GM18498 (cell line): ENCODE measurements around the gene WFS1.

Source experiments
- ATAC-seq: cut with Tn5 transposase; IDR thresholded peaks from one replicate; pipeline ENCODE4 v1.9.1; 2021; ENCODE audit warnings: mild to moderate bottlenecking, moderate library complexity; ENCODE audit not compliant: unreplicated experiment

WFS1 gene

GRCh38 chr4:6233929-6234328, 35.7 kb upstream of the WFS1 start:
- ATAC-seq: no peak

GRCh38 chr4:6235012-6235411, 34.6 kb upstream of the WFS1 start:
- no peak for ATAC-seq

GRCh38 chr4:6235901-6236640, 33.6 kb upstream of the WFS1 start:
- no peak for ATAC-seq

DNA sequence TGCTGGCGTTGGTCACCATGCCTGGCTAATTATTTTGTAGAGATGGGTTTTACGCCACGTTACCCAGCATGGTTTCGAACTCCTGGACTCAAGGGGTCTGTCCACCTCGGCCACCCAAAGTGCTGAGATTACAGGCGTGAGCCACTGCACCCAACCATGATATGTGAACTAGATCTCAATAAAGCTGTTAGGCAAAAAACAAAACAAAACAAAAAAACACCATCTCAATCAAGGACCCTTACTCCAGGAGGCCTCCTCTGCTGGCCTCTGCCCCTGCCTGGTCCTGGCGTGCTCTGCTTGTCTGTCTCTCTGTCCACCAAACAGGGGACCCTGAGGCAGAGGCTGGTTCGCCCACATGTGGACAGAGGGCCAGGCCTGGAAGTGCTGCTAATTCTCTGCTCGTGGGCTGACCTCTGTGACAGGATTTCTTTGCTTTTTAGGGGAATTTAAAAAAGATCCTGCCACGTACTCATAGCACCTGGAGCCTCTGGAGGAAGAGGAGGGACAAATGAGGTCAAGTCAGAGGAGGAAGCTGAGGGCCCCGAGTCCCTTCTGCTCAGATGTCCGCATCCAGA, 32.7 kb upstream of the WFS1 start:
- ATAC-seq: no peak

DNA sequence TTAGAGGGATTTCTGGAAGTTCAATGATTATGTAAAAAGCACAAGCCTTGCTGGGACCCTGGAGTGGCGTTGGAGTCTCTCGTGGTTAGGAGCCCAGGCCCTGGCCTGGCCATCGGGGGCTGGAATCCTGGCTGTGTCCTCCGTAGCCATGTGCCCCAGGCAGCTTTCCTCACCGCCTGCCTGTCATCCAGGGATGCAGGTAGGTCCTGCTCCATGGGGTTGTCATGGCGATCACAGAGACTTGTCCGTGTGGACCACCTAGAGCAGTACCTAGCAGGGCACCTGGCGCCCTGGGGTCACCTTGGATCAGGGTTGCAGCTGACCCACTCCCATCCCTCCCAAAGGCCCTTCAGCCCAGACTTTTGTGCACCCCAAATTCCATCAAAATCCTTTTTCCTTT, 30.2 kb upstream of the WFS1 start:
- no peak for ATAC-seq

DNA sequence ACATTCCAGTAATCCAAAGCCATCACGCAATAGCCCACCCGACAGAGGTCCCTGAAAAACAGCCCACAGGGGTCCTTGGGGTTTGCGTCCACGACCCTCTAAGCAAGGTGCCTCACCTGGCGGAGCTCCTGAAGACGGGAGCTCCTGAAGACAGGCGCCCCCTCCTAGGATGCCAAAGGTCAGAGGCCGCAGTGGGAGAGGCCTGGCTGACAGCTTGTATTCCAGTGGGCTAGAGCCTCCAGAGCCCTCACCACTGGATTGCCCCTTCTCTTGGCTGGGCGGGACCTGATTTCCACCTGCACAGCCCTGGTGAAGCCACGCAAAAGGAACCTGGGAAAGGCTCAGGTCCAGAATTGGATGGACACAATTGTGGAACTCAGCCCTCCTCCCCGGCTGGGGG, 29.7 kb upstream of the WFS1 start:
- no peak for ATAC-seq

DNA sequence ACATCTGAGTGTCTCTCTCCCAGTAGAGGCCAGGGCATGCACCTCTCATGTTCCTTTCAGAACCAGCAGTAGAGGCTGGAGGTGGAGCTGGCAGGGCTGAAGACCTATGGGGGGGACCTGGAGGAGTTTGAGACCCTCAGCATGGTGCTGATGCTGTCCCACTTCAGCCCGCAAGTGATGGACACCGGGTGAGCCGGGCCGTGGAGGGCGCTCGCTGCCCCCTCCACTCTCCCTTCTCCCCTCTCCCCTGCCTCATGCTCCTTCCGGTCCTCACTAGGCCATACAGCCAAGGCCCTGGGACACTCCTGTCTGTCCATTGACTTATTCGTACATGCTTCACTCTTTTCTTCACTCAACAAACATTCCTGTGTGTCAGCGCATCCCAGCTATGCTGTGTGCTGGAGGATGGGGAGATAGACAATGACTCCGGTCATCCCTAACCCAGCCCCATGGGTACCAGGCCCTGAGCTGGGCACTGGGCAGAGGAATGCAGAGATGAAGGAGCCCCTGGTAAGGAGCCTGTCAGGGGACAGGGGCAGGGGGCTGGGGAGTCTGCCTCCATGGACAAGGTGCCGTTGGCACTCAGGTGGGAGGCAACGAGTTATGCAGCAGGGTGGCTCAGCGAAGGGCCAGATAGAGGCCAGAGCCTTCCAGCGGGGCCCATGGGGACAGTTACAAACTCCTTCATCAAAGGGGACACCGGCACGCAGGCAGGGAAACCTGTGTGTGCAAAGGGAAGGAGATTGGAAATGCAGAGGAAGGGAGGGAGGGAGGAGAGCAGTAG, 28.4 kb upstream of the WFS1 start:
- no peak for ATAC-seq

- no peak for ATAC-seq
Measured at GRCh38 chr4:6242271-6243029, 27.2 kb upstream of the WFS1 start.

- ATAC-seq: no peak
Measured at GRCh38 chr4:6245246-6246169, 24.1 kb upstream of the WFS1 start.

DNA sequence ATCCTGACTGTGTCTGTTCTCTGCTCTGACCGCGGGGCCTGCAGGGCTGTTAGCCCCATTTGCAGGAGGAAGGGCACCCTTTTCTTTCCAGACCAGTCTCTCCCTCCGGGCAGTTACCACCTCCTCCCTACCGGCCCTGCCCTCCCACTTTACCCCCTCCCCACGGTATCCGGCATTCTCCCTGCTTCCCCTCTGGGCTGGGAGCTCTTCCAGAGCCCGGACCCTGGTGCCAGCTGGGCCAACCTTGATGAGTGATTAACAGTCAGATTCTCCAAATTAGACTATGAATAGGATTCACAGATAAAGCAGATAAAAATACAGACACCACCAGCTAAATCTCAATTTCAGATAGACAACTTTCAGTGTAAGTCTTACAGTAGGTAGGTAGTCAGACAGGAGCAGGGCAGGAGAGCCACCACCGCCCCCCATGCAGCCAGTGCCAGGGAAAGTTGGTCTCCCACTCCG, 23.4 kb upstream of the WFS1 start:
- no peak for ATAC-seq

- ATAC-seq: no peak
Measured at GRCh38 chr4:6248394-6248793, 21.3 kb upstream of the WFS1 start.

DNA sequence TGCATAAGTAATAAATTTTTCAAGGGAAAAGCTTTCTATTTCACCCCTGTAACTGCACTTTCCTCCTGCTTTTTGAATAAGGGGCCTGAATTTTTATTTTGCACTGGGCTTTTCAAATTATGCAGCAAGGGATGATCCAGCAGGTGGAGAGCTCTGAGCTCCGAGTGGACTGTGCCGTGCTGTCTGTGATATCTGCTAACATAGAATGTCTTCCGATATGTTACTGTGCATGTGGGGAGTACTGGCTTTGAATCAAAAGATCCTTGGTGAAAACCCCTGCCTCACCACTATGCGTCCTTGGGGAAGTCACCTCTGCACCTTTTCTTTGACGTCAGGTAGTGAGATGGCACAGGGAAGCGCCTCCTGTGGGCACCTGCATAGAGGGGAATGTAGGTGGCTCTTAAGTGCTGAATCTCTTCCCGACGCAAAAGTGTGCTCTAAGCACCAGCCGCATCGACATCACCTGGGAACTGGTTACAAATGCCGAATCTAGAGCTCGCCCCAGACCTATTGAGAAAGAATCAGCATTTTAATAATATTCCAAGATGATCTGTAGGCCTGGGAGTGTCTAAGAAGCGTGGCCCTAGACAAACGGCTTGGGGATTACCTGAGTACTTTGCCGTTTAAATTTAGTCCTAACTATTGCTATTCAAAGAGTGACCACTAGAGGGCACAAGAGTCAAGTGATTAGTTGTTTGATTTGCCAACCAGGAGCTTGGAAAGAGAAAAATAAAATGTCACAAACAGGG, 19.2 kb upstream of the WFS1 start:
- no peak for ATAC-seq

GRCh38 chr4:6250984-6251295, 18.7 kb upstream of the WFS1 start:
- no peak for ATAC-seq

- no peak for ATAC-seq
Measured at GRCh38 chr4:6251365-6251764, 18.3 kb upstream of the WFS1 start.

GRCh38 chr4:6252051-6252450, 17.6 kb upstream of the WFS1 start:
- ATAC-seq: no peak

DNA sequence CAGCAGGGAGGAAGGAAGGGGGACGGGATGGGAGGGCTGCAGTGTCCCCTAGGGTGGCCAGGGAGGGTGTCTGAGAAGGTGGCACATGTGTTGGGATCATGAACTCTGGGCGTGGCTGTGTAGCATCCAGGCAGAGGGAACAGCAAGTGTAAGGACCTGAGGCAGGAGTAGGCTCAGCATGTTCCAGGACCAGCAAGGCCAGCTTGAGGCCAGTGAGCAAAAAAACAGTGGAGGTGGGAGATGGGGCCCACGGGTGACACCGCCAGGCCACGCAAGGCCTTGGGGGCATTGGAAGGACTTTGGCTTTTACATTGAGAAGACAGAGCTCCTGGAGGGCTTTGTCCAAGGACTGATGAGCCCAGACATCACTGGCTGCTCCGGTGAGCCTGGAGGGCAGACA, 16.5 kb upstream of the WFS1 start:
- ATAC-seq: no peak

GRCh38 chr4:6253961-6254360, 15.7 kb upstream of the WFS1 start:
- no peak for ATAC-seq

- ATAC-seq: no peak
Measured at GRCh38 chr4:6256141-6256540, 13.5 kb upstream of the WFS1 start.

DNA sequence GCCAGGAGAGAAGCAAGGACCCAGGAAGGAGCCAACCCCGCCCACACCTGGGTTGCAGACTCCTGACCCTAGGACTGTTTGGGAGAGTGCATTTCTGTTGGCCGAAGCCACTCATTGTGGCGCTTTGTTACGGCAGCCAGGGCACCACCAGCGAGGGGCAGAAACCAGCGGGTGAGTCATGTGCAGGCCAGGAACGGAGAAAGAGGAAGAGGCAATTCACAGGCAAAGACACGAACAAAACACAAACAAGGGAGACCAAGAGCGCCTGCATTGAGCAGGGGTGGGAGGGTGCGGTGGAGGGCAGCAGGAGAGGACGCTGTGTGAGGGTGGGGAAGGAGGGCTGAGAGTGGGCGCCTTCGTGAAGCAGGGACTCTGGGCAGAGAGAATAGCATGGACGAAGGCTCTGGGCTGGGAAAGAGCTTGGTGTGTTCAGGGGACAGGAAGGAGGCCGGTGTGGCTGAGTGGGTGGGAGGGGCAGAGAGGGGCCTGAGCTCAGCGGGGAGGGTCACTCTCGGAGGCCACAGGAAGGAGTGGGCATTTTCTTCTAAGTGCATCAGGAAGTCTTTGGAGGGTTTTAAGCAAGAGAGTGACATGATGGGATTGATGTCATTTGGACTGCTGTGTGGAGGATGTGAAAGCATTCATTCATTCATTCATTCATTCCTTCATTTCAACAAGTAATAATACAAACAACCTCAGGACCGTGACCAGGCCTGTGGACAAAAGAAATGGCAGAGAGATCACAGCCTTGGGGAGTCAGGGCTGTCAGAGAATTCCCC, 12.2 kb upstream of the WFS1 start:
- ATAC-seq: no peak
